ENCODE measurements around the gene ARSA.
"Not testable (repeated sequence)": the region's sequence is repeated elsewhere in the genome, so short reads cannot be mapped to it uniquely, and the experiment has no call there.

The ARSA gene

GRCh38 chr22:50624347-50625130 is 3.4 kb downstream of the ARSA start:
- DNase-seq (ENCODE audit: low read depth in 3 of 3, low spot score in 1 of 3): no peak

GRCh38 chr22:50622723-50623327 is 5.1 kb downstream of the ARSA start:
- no peak for DNase-seq (ENCODE audit: low read depth in 3 of 3, low spot score in 1 of 3)

- no peak for DNase-seq (ENCODE audit: low read depth in 3 of 3, low spot score in 1 of 3)
These were observed 5.8 kb downstream of the ARSA start for GRCh38 chr22:50621948-50622722.

- DNase-seq (ENCODE audit: low read depth in 3 of 3, low spot score in 1 of 3): no peak
These were observed 6.5 kb downstream of the ARSA start for GRCh38 chr22:50621356-50621880.

- DNase-seq (ENCODE audit: low read depth in 3 of 3, low spot score in 1 of 3): peak in 2 of 3 donors; percentile 67
These were observed 7.2 kb downstream of the ARSA start for GRCh38 chr22:50620593-50621355.

- not testable (repeated sequence) for DNase-seq (ENCODE audit: low read depth in 3 of 3, low spot score in 1 of 3)
These were observed 13.7 kb downstream of the ARSA start for GRCh38 chr22:50614296-50614695.

GRCh38 chr22:50613291-50613981 is 14.5 kb downstream of the ARSA start:
- DNase-seq (ENCODE audit: low read depth in 3 of 3, low spot score in 1 of 3): no peak

- no peak for DNase-seq (ENCODE audit: low read depth in 3 of 3, low spot score in 1 of 3)
These were observed 15.3 kb downstream of the ARSA start for GRCh38 chr22:50612528-50613221.

- DNase-seq (ENCODE audit: low read depth in 3 of 3, low spot score in 1 of 3): no peak
These were observed 15.8 kb downstream of the ARSA start for GRCh38 chr22:50612168-50612527.

GRCh38 chr22:50611341-50612060 is 16.5 kb downstream of the ARSA start:
- DNase-seq (ENCODE audit: low read depth in 3 of 3, low spot score in 1 of 3): no peak

GRCh38 chr22:50610581-50610980 is 17.4 kb downstream of the ARSA start:
- no peak for DNase-seq (ENCODE audit: low read depth in 3 of 3, low spot score in 1 of 3)

GRCh38 chr22:50610041-50610451 is 17.9 kb downstream of the ARSA start:
- no peak for DNase-seq (ENCODE audit: low read depth in 3 of 3, low spot score in 1 of 3)

- DNase-seq (ENCODE audit: low read depth in 3 of 3, low spot score in 1 of 3): no peak
These were observed 18.4 kb downstream of the ARSA start for GRCh38 chr22:50609599-50609998.

- DNase-seq (ENCODE audit: low read depth in 3 of 3, low spot score in 1 of 3): no peak
These were observed 19.0 kb downstream of the ARSA start for GRCh38 chr22:50608996-50609395.

- not testable (repeated sequence) for DNase-seq (ENCODE audit: low read depth in 3 of 3, low spot score in 1 of 3)
These were observed 19.7 kb downstream of the ARSA start for GRCh38 chr22:50608058-50608840.

- DNase-seq (ENCODE audit: low read depth in 3 of 3, low spot score in 1 of 3): no peak
These were observed 20.3 kb downstream of the ARSA start for GRCh38 chr22:50607659-50608020.

- no peak for DNase-seq (ENCODE audit: low read depth in 3 of 3, low spot score in 1 of 3)
These were observed 20.9 kb downstream of the ARSA start for GRCh38 chr22:50606946-50607658.

All from stimulated activated CD4-positive, alpha-beta T cell treated with anti-CD3 and anti-CD28 coated beads, TNF-alpha, amount 100 ng/mL, for 1 hour (primary cell).